ENCODE measurements around the gene PROSER2. TPM values are rescaled to one million over a fixed set of nuclear protein-coding genes. Genes with fewer than 3 reads are reported as not detected.

PROSER2 gene
- polyA plus RNA-seq, 3 donors, result 1.2 to 2.2 (median 2.0) TPM

GRCh38 chr10:11781114-11781513 is 42.0 kb upstream of the PROSER2 start:
- Histone ChIP-seq H3K9me3 (replicated peaks in 1 of 2; ENCODE audit: control insufficient read depth in 1 of 2, insufficient read depth in 1 of 2, low read length in 2 of 2) (no peaks in the 10 kb centered on the region), H3K4me3 (replicated peaks in 1 of 3; ENCODE audit: low read depth in 2 of 3, low read length in 3 of 3) (no peak overlapping the region), H3K27me3 (ENCODE audit: control insufficient read depth in 2 of 2, insufficient read depth in 2 of 2, low read length in 2 of 2) (no peaks in the 10 kb centered on the region), H3K4me2 (replicated peaks; ENCODE audit: extremely low read depth, low read length, poor library complexity, severe bottlenecking) (no peak overlapping the region), H3K27ac (ENCODE audit: low read depth in 1 of 2, low read length in 2 of 2) (no peak overlapping the region), H3K36me3 (replicated peaks in 1 of 2; ENCODE audit: control insufficient read depth in 1 of 2, insufficient read depth in 2 of 2, low read length in 2 of 2) (no peaks in the 10 kb centered on the region), H3K9ac (ENCODE audit: insufficient read depth, low read length, poor library complexity, severe bottlenecking) (no peak overlapping the region), H3K79me2 (ENCODE audit: insufficient read depth, low read length) (no peaks in the 10 kb centered on the region), H4K20me1 (ENCODE audit: insufficient read depth, low read length) (no peaks in the 10 kb centered on the region), H2AFZ (ENCODE audit: insufficient read depth, low read depth, low read length, poor library complexity, severe bottlenecking) (no peak overlapping the region), H3K4me1 (ENCODE audit: control insufficient read depth in 1 of 2, insufficient read depth in 2 of 2, low read length in 2 of 2) (no peaks in the 10 kb centered on the region)
- Mint-ChIP-seq H3K9me3 (peaks cover 0 to 7% (median 2%) of the 10 kb centered on the region in 7 donors), H3K4me1 (peaks cover 6% of the 10 kb centered on the region), H3K27ac (no peak overlapping the region), H3K36me3 (no peaks in the 10 kb centered on the region), H3K4me3 (no peak overlapping the region), H3K27me3 (ENCODE audit: low read depth in 3 of 3) (peaks cover 0 to 3% (median 0%) of the 10 kb centered on the region in 3 donors)
- TF ChIP-seq CTCF (IDR thresholded peaks at IDR 0.05), result no peak
- intact Hi-C loops (cut with micrococcal nuclease), result no loop called here
- DNase-seq, result no peak
- 100% methylated on average over 4 of the region's 6 CpGs for WGBS (ENCODE audit: insufficient coverage)

GRCh38 chr10:11782793-11783557 is 40.2 kb upstream of the PROSER2 start:
- Histone ChIP-seq H3K4me3 (replicated peaks in 1 of 3; ENCODE audit: low read depth in 2 of 3, low read length in 3 of 3) (no peak overlapping the region), H3K27me3 (ENCODE audit: control insufficient read depth in 2 of 2, insufficient read depth in 2 of 2, low read length in 2 of 2) (no peaks in the 10 kb centered on the region), H3K4me1 (ENCODE audit: control insufficient read depth in 1 of 2, insufficient read depth in 2 of 2, low read length in 2 of 2) (no peaks in the 10 kb centered on the region), H3K79me2 (ENCODE audit: insufficient read depth, low read length) (no peaks in the 10 kb centered on the region), H3K9ac (ENCODE audit: insufficient read depth, low read length, poor library complexity, severe bottlenecking) (no peak overlapping the region), H3K4me2 (replicated peaks; ENCODE audit: extremely low read depth, low read length, poor library complexity, severe bottlenecking) (no peak overlapping the region), H3K9me3 (replicated peaks in 1 of 2; ENCODE audit: control insufficient read depth in 1 of 2, insufficient read depth in 1 of 2, low read length in 2 of 2) (no peaks in the 10 kb centered on the region), H3K27ac (ENCODE audit: low read depth in 1 of 2, low read length in 2 of 2) (no peak overlapping the region), H2AFZ (ENCODE audit: insufficient read depth, low read depth, low read length, poor library complexity, severe bottlenecking) (no peak overlapping the region), H3K36me3 (replicated peaks in 1 of 2; ENCODE audit: control insufficient read depth in 1 of 2, insufficient read depth in 2 of 2, low read length in 2 of 2) (no peaks in the 10 kb centered on the region), H4K20me1 (ENCODE audit: insufficient read depth, low read length) (no peaks in the 10 kb centered on the region)
- H3K36me3 Mint-ChIP-seq, result no peaks in the 10 kb centered on the region
- peak; percentile 25 to 60 (median 29) for DNase-seq
- peaks cover 6% of the 10 kb centered on the region for H3K4me1 Mint-ChIP-seq
- 82% methylated on average over 10 of the region's 18 CpGs for WGBS (ENCODE audit: insufficient coverage)
- peaks cover 0 to 7% (median 2%) of the 10 kb centered on the region in 7 donors for H3K9me3 Mint-ChIP-seq
- H3K4me3 Mint-ChIP-seq, result no peak overlapping the region
- intact Hi-C loops (cut with micrococcal nuclease), result no loop called here
- H3K27ac Mint-ChIP-seq, result peak overlapping the region in 1 of 7 donors; percentile 9
- peaks cover 0 to 6% (median 1%) of the 10 kb centered on the region in 3 donors for H3K27me3 Mint-ChIP-seq (ENCODE audit: low read depth in 3 of 3)
- peak; percentile 79 for TF ChIP-seq CTCF (IDR thresholded peaks at IDR 0.05)

Data from CD14-positive monocyte (primary cell).